DMS53 (cell line): Measurements from ENCODE around the gene PARD6A.
"Not testable (repeated sequence)": the region's sequence is repeated elsewhere in the genome, so short reads cannot be mapped to it uniquely, and the experiment has no call there.

Source experiments
- DNase-seq: peaks from one replicate; lab custom pipeline; 2025; lab: John Stamatoyannopoulos, UW

Gene PARD6A

GRCh38 chr16:67685388-67686112 lies 24.8 kb downstream of the PARD6A start:
- no peak for DNase-seq

GRCh38 chr16:67693517-67694285 lies 32.9 kb downstream of the PARD6A start:
- DNase-seq: not testable (repeated sequence)

GRCh38 chr16:67694611-67695010 lies 33.9 kb downstream of the PARD6A start:
- DNase-seq: no peak

GRCh38 chr16:67697422-67698185 lies 36.8 kb downstream of the PARD6A start:
- DNase-seq: no peak

GRCh38 chr16:67699265-67699664 lies 38.5 kb downstream of the PARD6A start:
- DNase-seq: no peak

- DNase-seq: no peak
Observed at GRCh38 chr16:67701420-67701819, 40.7 kb downstream of the PARD6A start.

- DNase-seq: no peak
Observed at GRCh38 chr16:67702130-67702529, 41.4 kb downstream of the PARD6A start.

GRCh38 chr16:67703626-67704025 lies 42.9 kb downstream of the PARD6A start:
- no peak for DNase-seq

- DNase-seq: no peak
Observed at GRCh38 chr16:67704110-67704509, 43.4 kb downstream of the PARD6A start.

GRCh38 chr16:67707210-67707609 lies 46.5 kb downstream of the PARD6A start:
- DNase-seq: no peak

GRCh38 chr16:67707790-67708189 lies 47.0 kb downstream of the PARD6A start:
- no peak for DNase-seq

- DNase-seq: no peak
Observed at GRCh38 chr16:67708368-67708771, 47.6 kb downstream of the PARD6A start.

GRCh38 chr16:67709050-67709449 lies 48.3 kb downstream of the PARD6A start:
- DNase-seq: no peak

- no peak for DNase-seq
Observed at GRCh38 chr16:67710607-67711006, 49.8 kb downstream of the PARD6A start.
